ENCODE measurements around the gene ZKSCAN5. TPM values are rescaled to one million over a fixed set of nuclear protein-coding genes. Genes with fewer than 3 reads are reported as not detected.
"Not testable (repeated sequence)": the region's sequence is repeated elsewhere in the genome, so short reads cannot be mapped to it uniquely, and the experiment has no call there.

Gene ZKSCAN5
- polyA plus RNA-seq, 3 donors, result 15.3 to 18.3 (median 15.7) TPM

- DNase-seq (ENCODE audit: extremely low read depth in 1 of 11, low read depth in 9 of 11, low spot score in 4 of 11), result no peak
Measured at GRCh38 chr7:99543081-99543671, 38.7 kb downstream of the ZKSCAN5 start.

GRCh38 chr7:99543916-99544315 is 39.5 kb downstream of the ZKSCAN5 start:
- DNase-seq (ENCODE audit: extremely low read depth in 1 of 11, low read depth in 9 of 11, low spot score in 4 of 11), result no peak

- not testable (repeated sequence) for DNase-seq (ENCODE audit: extremely low read depth in 1 of 11, low read depth in 9 of 11, low spot score in 4 of 11)
Measured at GRCh38 chr7:99545308-99545707, 40.8 kb downstream of the ZKSCAN5 start.

GRCh38 chr7:99549545-99549944 is 45.1 kb downstream of the ZKSCAN5 start:
- DNase-seq (ENCODE audit: extremely low read depth in 1 of 11, low read depth in 9 of 11, low spot score in 4 of 11), result not testable (repeated sequence)

- peak in 1 of 11 donors; percentile 5 for DNase-seq (ENCODE audit: extremely low read depth in 1 of 11, low read depth in 9 of 11, low spot score in 4 of 11)
Measured at GRCh38 chr7:99551334-99551733, 46.9 kb downstream of the ZKSCAN5 start.

- peak; percentile 87 to 96 (median 92) for DNase-seq (ENCODE audit: extremely low read depth in 1 of 11, low read depth in 9 of 11, low spot score in 4 of 11)
Measured at GRCh38 chr7:99551767-99552463, 47.5 kb downstream of the ZKSCAN5 start, which contains the start of gene FAM200A. Gene FAM200A (minus strand): TSS chr7:99552114. CDS start chr7:99548407, 3,707 bp downstream.

GRCh38 chr7:99553039-99553438 is 48.6 kb downstream of the ZKSCAN5 start:
- DNase-seq (ENCODE audit: extremely low read depth in 1 of 11, low read depth in 9 of 11, low spot score in 4 of 11), result no peak

- no peak for DNase-seq (ENCODE audit: extremely low read depth in 1 of 11, low read depth in 9 of 11, low spot score in 4 of 11)
Measured at GRCh38 chr7:99554939-99555338, 50.5 kb downstream of the ZKSCAN5 start.

GRCh38 chr7:99557196-99557607 is 52.7 kb downstream of the ZKSCAN5 start:
- no peak for DNase-seq (ENCODE audit: extremely low read depth in 1 of 11, low read depth in 9 of 11, low spot score in 4 of 11)

GRCh38 chr7:99557940-99558305 is 53.5 kb downstream of the ZKSCAN5 start:
- DNase-seq (ENCODE audit: extremely low read depth in 1 of 11, low read depth in 9 of 11, low spot score in 4 of 11), result peak in 1 of 11 donors; percentile 4

- DNase-seq (ENCODE audit: extremely low read depth in 1 of 11, low read depth in 9 of 11, low spot score in 4 of 11), result peak in 10 of 11 donors; percentile 81 to 94 (median 90)
Measured at GRCh38 chr7:99558306-99559174, 54.1 kb downstream of the ZKSCAN5 start, which contains the start of gene ZNF655. Gene ZNF655 (plus strand): TSS chr7:99558642. CDS start chr7:99560560, 1,918 bp downstream.

- peak in 2 of 11 donors; percentile 14 to 30 for DNase-seq (ENCODE audit: extremely low read depth in 1 of 11, low read depth in 9 of 11, low spot score in 4 of 11)
Measured at GRCh38 chr7:99559175-99559915, 54.9 kb downstream of the ZKSCAN5 start.

GRCh38 chr7:99560834-99561736 is 56.6 kb downstream of the ZKSCAN5 start:
- no peak for DNase-seq (ENCODE audit: extremely low read depth in 1 of 11, low read depth in 9 of 11, low spot score in 4 of 11)

- DNase-seq (ENCODE audit: extremely low read depth in 1 of 11, low read depth in 9 of 11, low spot score in 4 of 11), result no peak
Measured at GRCh38 chr7:99561737-99562051, 57.2 kb downstream of the ZKSCAN5 start.

GRCh38 chr7:99562114-99562784 is 57.8 kb downstream of the ZKSCAN5 start:
- DNase-seq (ENCODE audit: extremely low read depth in 1 of 11, low read depth in 9 of 11, low spot score in 4 of 11), result no peak

- DNase-seq (ENCODE audit: extremely low read depth in 1 of 11, low read depth in 9 of 11, low spot score in 4 of 11), result no peak
Measured at GRCh38 chr7:99562832-99563231, 58.4 kb downstream of the ZKSCAN5 start.

GRCh38 chr7:99563650-99564049 is 59.2 kb downstream of the ZKSCAN5 start:
- no peak for DNase-seq (ENCODE audit: extremely low read depth in 1 of 11, low read depth in 9 of 11, low spot score in 4 of 11)

GRCh38 chr7:99568770-99569169 is 64.3 kb downstream of the ZKSCAN5 start:
- not testable (repeated sequence) for DNase-seq (ENCODE audit: extremely low read depth in 1 of 11, low read depth in 9 of 11, low spot score in 4 of 11)
